SK-N-SH treated with all-trans-retinoic acid at 6 μM for 48 hours (cell line): ENCODE data around the gene PLEKHM3.

Experiments
- ATAC-seq: fragments of 200-7000 bp; cut with Tn5 transposase; 3 replicates; pipeline ENCODE4 v1.9.1; 2020; ENCODE audit warnings: mild to moderate bottlenecking, moderate library complexity
- BACH2 ChIP-seq: fragments of 250-450 bp; sonication (Bioruptor Pico); IDR thresholded peaks from 2 replicates; pipeline ENCODE4 v1.9.0; 2021; ENCODE audit warnings: mild to moderate bottlenecking, borderline replicate concordance
- CREB5 ChIP-seq: fragments of 250-450 bp; sonication (Bioruptor Pico); IDR thresholded peaks from 2 replicates; pipeline ENCODE4 v1.5.1; 2020; ENCODE audit warnings: low read depth, mild to moderate bottlenecking, moderate library complexity
- CSDC2 ChIP-seq: fragments of 250-450 bp; sonication (Bioruptor Pico); IDR thresholded peaks from 2 replicates; pipeline ENCODE4 v1.5.0; 2020; ENCODE audit warnings: mild to moderate bottlenecking, moderate library complexity
- ESRRG ChIP-seq: fragments of 250-450 bp; sonication (Bioruptor Pico); IDR thresholded peaks from 2 replicates; pipeline ENCODE4 v1.6.1; 2021; ENCODE audit warnings: mild to moderate bottlenecking
- ISL1 ChIP-seq: fragments of 250-450 bp; sonication (Bioruptor Pico); IDR thresholded peaks from 2 replicates; pipeline ENCODE4 v2.1.2; 2022; ENCODE audit warnings: mild to moderate bottlenecking, moderate library complexity
- OSR1 ChIP-seq: fragments of 250-450 bp; sonication (Bioruptor Pico); IDR thresholded peaks from 2 replicates; pipeline ENCODE4 v1.8.0; 2022; ENCODE audit warnings: moderate library complexity, mild to moderate bottlenecking, inconsistent platforms
- PPARA ChIP-seq: fragments of 250-450 bp; sonication (Bioruptor Pico); IDR thresholded peaks from 2 replicates; pipeline ENCODE4 v1.5.0; 2020; ENCODE audit warnings: mild to moderate bottlenecking, borderline replicate concordance
- RARB ChIP-seq: fragments of 250-450 bp; sonication (Bioruptor Pico); IDR thresholded peaks from 2 replicates; pipeline ENCODE4 v1.8.0; 2021; ENCODE audit warnings: mild to moderate bottlenecking, moderate library complexity
- SNAI2 ChIP-seq: fragments of 250-450 bp; sonication (Bioruptor Pico); IDR thresholded peaks from 2 replicates; pipeline ENCODE4 v1.5.0; 2020; ENCODE audit warnings: mild to moderate bottlenecking, moderate library complexity
- TCF4 ChIP-seq: fragments of 250-450 bp; sonication (Bioruptor Pico); IDR thresholded peaks from 2 replicates; pipeline ENCODE4 v1.8.0; 2021; ENCODE audit warnings: mild to moderate bottlenecking, moderate library complexity, borderline replicate concordance
- TOX ChIP-seq: fragments of 250-450 bp; sonication (Bioruptor Pico); IDR thresholded peaks from 2 replicates; pipeline ENCODE4 v1.8.0; 2021; ENCODE audit warnings: mild to moderate bottlenecking, moderate library complexity, borderline replicate concordance
- TSHZ2 ChIP-seq: fragments of 250-450 bp; sonication (Bioruptor Pico); IDR thresholded peaks from 2 replicates; pipeline ENCODE4 v1.5.0; 2020; ENCODE audit warnings: mild to moderate bottlenecking, moderate library complexity
- ZC3H10 ChIP-seq: fragments of 250-450 bp; sonication (Bioruptor Pico); IDR thresholded peaks from 2 replicates; pipeline ENCODE4 v1.5.1; 2021; ENCODE audit warnings: mild to moderate bottlenecking, moderate library complexity
- ZFP3 ChIP-seq: fragments of 250-450 bp; sonication (Bioruptor Pico); IDR thresholded peaks from 2 replicates; pipeline ENCODE4 v1.5.0; 2020; ENCODE audit warnings: mild to moderate bottlenecking, moderate library complexity
- ZFP30 ChIP-seq: fragments of 450-650 bp; formaldehyde crosslinking; IDR thresholded peaks from 2 replicates; pipeline ENCODE4 v1.5.0; 2022; ENCODE audit warnings: mild to moderate bottlenecking, moderate library complexity
- ZNF70 ChIP-seq: fragments of 450-650 bp; formaldehyde crosslinking; IDR thresholded peaks from 2 replicates; pipeline ENCODE4 v1.5.0; 2020; ENCODE audit warnings: mild to moderate bottlenecking, moderate library complexity
- ZNF8 ChIP-seq: fragments of 450-650 bp; formaldehyde crosslinking; IDR thresholded peaks from 2 replicates; pipeline ENCODE4 v1.5.0; 2020; ENCODE audit warnings: mild to moderate bottlenecking, moderate library complexity
- TF ChIP-seq, protein P1 (sequence below): fragments of 250-450 bp; sonication (Bioruptor Pico); IDR thresholded peaks from 2 replicates; pipeline ENCODE4 v1.8.0; 2020; ENCODE audit warnings: mild to moderate bottlenecking, moderate library complexity, borderline replicate concordance
- TF ChIP-seq, protein P2 (sequence below): fragments of 250-450 bp; sonication (Bioruptor Pico); IDR thresholded peaks from 2 replicates; pipeline ENCODE4 v1.5.1; 2021; ENCODE audit warnings: mild to moderate bottlenecking, moderate library complexity
- TF ChIP-seq, protein P3 (sequence below): fragments of 250-450 bp; sonication (Bioruptor Pico); IDR thresholded peaks from 2 replicates; pipeline ENCODE4 v1.8.0; 2021; ENCODE audit warnings: low read depth, mild to moderate bottlenecking, moderate library complexity, borderline replicate concordance

The PLEKHM3 gene

GRCh38 chr2:207831584-207832248, 193.6 kb downstream of the PLEKHM3 start:
- TF ChIP-seq ZNF70 (CRISPR knock-in tag) (no peak), ZC3H10 (CRISPR knock-in tag) (no peak), PPARA (CRISPR knock-in tag) (no peak), TOX (CRISPR knock-in tag) (no peak), TSHZ2 (CRISPR knock-in tag) (no peak), CREB5 (CRISPR knock-in tag) (no peak), CSDC2 (CRISPR knock-in tag) (no peak)
- TF ChIP-seq, protein P1, sequence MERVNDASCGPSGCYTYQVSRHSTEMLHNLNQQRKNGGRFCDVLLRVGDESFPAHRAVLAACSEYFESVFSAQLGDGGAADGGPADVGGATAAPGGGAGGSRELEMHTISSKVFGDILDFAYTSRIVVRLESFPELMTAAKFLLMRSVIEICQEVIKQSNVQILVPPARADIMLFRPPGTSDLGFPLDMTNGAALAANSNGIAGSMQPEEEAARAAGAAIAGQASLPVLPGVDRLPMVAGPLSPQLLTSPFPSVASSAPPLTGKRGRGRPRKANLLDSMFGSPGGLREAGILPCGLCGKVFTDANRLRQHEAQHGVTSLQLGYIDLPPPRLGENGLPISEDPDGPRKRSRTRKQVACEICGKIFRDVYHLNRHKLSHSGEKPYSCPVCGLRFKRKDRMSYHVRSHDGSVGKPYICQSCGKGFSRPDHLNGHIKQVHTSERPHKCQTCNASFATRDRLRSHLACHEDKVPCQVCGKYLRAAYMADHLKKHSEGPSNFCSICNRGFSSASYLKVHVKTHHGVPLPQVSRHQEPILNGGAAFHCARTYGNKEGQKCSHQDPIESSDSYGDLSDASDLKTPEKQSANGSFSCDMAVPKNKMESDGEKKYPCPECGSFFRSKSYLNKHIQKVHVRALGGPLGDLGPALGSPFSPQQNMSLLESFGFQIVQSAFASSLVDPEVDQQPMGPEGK (CRISPR knock-in tag) = no peak
- ATAC-seq = no peak

- TF ChIP-seq ZFP3 (CRISPR knock-in tag) (no peak), TCF4 (CRISPR knock-in tag) (no peak), OSR1 (no peak), ESRRG (no peak), PPARA (CRISPR knock-in tag) (no peak), CSDC2 (CRISPR knock-in tag) (no peak), BACH2 (no peak), ZNF70 (CRISPR knock-in tag) (no peak), ZNF8 (CRISPR knock-in tag) (no peak), ZC3H10 (CRISPR knock-in tag) (no peak), ZFP30 (no peak), RARB (CRISPR knock-in tag) (no peak), CREB5 (CRISPR knock-in tag) (no peak), SNAI2 (CRISPR knock-in tag) (no peak), TSHZ2 (CRISPR knock-in tag) (no peak), TOX (CRISPR knock-in tag) (no peak), ISL1 (no peak)
- TF ChIP-seq, protein P1 (CRISPR knock-in tag) = no peak
- TF ChIP-seq, protein P2, sequence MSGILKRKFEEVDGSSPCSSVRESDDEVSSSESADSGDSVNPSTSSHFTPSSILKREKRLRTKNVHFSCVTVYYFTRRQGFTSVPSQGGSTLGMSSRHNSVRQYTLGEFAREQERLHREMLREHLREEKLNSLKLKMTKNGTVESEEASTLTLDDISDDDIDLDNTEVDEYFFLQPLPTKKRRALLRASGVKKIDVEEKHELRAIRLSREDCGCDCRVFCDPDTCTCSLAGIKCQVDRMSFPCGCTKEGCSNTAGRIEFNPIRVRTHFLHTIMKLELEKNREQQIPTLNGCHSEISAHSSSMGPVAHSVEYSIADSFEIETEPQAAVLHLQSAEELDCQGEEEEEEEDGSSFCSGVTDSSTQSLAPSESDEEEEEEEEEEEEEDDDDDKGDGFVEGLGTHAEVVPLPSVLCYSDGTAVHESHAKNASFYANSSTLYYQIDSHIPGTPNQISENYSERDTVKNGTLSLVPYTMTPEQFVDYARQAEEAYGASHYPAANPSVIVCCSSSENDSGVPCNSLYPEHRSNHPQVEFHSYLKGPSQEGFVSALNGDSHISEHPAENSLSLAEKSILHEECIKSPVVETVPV (CRISPR knock-in tag) = no peak
- TF ChIP-seq, protein P3, sequence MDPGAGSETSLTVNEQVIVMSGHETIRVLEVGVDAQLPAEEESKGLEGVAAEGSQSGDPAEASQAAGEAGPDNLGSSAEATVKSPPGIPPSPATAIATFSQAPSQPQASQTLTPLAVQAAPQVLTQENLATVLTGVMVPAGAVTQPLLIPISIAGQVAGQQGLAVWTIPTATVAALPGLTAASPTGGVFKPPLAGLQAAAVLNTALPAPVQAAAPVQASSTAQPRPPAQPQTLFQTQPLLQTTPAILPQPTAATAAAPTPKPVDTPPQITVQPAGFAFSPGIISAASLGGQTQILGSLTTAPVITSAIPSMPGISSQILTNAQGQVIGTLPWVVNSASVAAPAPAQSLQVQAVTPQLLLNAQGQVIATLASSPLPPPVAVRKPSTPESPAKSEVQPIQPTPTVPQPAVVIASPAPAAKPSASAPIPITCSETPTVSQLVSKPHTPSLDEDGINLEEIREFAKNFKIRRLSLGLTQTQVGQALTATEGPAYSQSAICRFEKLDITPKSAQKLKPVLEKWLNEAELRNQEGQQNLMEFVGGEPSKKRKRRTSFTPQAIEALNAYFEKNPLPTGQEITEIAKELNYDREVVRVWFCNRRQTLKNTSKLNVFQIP (CRISPR knock-in tag) = no peak
- no peak for ATAC-seq
Measured at GRCh38 chr2:207830778-207831438, 194.4 kb downstream of the PLEKHM3 start.
